ENCODE results near the gene KIAA0319L. TPM values are rescaled to one million over a fixed set of nuclear protein-coding genes. Genes with fewer than 3 reads are reported as not detected.

Gene KIAA0319L
- total and polyA plus RNA-seq, 3 donors from 2014 or later, result 55.6 to 90.1 (median 90.1) TPM

GRCh38 chr1:35555212-35555584 is 2.0 kb downstream of the KIAA0319L start:
- WGBS, 2 donors, result 55 to 62% methylated on average over 4 of the region's 4 CpGs
- H3K4me3 ChIP-seq, result no peak overlapping the region
- no peak for TF ChIP-seq POLR2A (IDR thresholded peaks at IDR 0.05)
- TF ChIP-seq, protein P1, sequence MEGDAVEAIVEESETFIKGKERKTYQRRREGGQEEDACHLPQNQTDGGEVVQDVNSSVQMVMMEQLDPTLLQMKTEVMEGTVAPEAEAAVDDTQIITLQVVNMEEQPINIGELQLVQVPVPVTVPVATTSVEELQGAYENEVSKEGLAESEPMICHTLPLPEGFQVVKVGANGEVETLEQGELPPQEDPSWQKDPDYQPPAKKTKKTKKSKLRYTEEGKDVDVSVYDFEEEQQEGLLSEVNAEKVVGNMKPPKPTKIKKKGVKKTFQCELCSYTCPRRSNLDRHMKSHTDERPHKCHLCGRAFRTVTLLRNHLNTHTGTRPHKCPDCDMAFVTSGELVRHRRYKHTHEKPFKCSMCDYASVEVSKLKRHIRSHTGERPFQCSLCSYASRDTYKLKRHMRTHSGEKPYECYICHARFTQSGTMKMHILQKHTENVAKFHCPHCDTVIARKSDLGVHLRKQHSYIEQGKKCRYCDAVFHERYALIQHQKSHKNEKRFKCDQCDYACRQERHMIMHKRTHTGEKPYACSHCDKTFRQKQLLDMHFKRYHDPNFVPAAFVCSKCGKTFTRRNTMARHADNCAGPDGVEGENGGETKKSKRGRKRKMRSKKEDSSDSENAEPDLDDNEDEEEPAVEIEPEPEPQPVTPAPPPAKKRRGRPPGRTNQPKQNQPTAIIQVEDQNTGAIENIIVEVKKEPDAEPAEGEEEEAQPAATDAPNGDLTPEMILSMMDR (IDR thresholded peaks at IDR 0.05), result no peak
- H3K9me3 ChIP-seq, result no peaks in the 10 kb centered on the region
- intact Hi-C loops (cut with DNase I; ENCODE audit: low total_unique reads), result no loop called here
- no peak overlapping the region for H3K27ac ChIP-seq
- no peaks in the 10 kb centered on the region for H3K36me3 ChIP-seq (ENCODE audit: low read depth, missing control alignments)
- DNase-seq, result no peak
- H3K4me1 ChIP-seq, result peaks cover 25% of the 10 kb centered on the region
- H3K27me3 ChIP-seq, result no peaks in the 10 kb centered on the region

- Histone ChIP-seq H3K27me3 (no peaks in the 10 kb centered on the region), H3K4me3 (no peak overlapping the region), H3K36me3 (ENCODE audit: low read depth, missing control alignments) (no peaks in the 10 kb centered on the region), H3K4me1 (peaks cover 25% of the 10 kb centered on the region), H3K27ac (no peak overlapping the region), H3K9me3 (no peaks in the 10 kb centered on the region)
- intact Hi-C loops (cut with DNase I; ENCODE audit: low total_unique reads), result no loop called here
- DNase-seq, result no peak
- 49 to 50% methylated on average over 7 of the region's 7 CpGs for WGBS, 2 donors
- TF ChIP-seq, protein P1 (IDR thresholded peaks at IDR 0.05), result no peak
- no peak for TF ChIP-seq POLR2A (IDR thresholded peaks at IDR 0.05)
Observed at GRCh38 chr1:35554266-35555211, 2.7 kb downstream of the KIAA0319L start.

GRCh38 chr1:35553851-35554250 is 3.4 kb downstream of the KIAA0319L start:
- no peak overlapping the region for H3K4me3 ChIP-seq
- H3K4me1 ChIP-seq, result peaks cover 25% of the 10 kb centered on the region
- intact Hi-C loops (cut with DNase I; ENCODE audit: low total_unique reads), result no loop called here
- H3K36me3 ChIP-seq (ENCODE audit: low read depth, missing control alignments), result no peaks in the 10 kb centered on the region
- no peak for DNase-seq
- TF ChIP-seq, protein P1 (IDR thresholded peaks at IDR 0.05), result no peak
- no peak for TF ChIP-seq POLR2A (IDR thresholded peaks at IDR 0.05)
- no peak overlapping the region for H3K27ac ChIP-seq
- H3K27me3 ChIP-seq, result no peaks in the 10 kb centered on the region
- 76 to 79% methylated on average over 2 of the region's 2 CpGs for WGBS, 2 donors
- H3K9me3 ChIP-seq, result no peaks in the 10 kb centered on the region

GRCh38 chr1:35546614-35547013 is 10.6 kb downstream of the KIAA0319L start:
- intact Hi-C loops (cut with DNase I; ENCODE audit: low total_unique reads), result no loop called here
- Histone ChIP-seq H3K27ac (no peak overlapping the region), H3K36me3 (ENCODE audit: low read depth, missing control alignments) (no peaks in the 10 kb centered on the region), H3K4me3 (no peak overlapping the region), H3K9me3 (no peaks in the 10 kb centered on the region), H3K27me3 (no peaks in the 10 kb centered on the region), H3K4me1 (no peaks in the 10 kb centered on the region)
- 96 to 100% methylated on average over 1 of the region's 1 CpG for WGBS, 2 donors
- TF ChIP-seq POLR2A (IDR thresholded peaks at IDR 0.05), result no peak
- TF ChIP-seq, protein P1 (IDR thresholded peaks at IDR 0.05), result no peak
- DNase-seq, result no peak

Measured in testis (tissue), 3 donors.